ENCODE data around the gene SETD2. TPM values are rescaled to one million over a fixed set of nuclear protein-coding genes. Genes with fewer than 3 reads are reported as not detected.

The SETD2 gene
- total RNA-seq, 1 experiment from 2014 or later = 28.8 TPM

- intact Hi-C loops (cut with micrococcal nuclease; ENCODE audit: unreplicated experiment) = loop anchor here (10.0 kb wide), 1 partner anchor 73 kb away; no protein-coding TSS in a partner anchor
- Histone ChIP-seq H3K27ac (ENCODE audit: low read depth, low read length, poor library complexity, severe bottlenecking) (no peak overlapping the region), H3K4me3 (ENCODE audit: low read depth, low read length, poor library complexity, severe bottlenecking) (no peak overlapping the region), H3K27me3 (replicated peaks; ENCODE audit: insufficient read depth, low read depth, low read length, poor library complexity) (no peaks in the 10 kb centered on the region), H3K36me3 (ENCODE audit: insufficient read depth, low read length, poor library complexity, severe bottlenecking) (no peaks in the 10 kb centered on the region), H3K9me3 (ENCODE audit: low read depth, low read length, poor library complexity, severe bottlenecking) (no peaks in the 10 kb centered on the region), H3K4me1 (ENCODE audit: insufficient read depth, low read length, poor library complexity, severe bottlenecking) (no peaks in the 10 kb centered on the region)
- ChIA-PET POLR2A (ENCODE audit: low non-redundant PET) (no interaction called here), CTCF (no interaction called here)
- peak; percentile 67 for TF ChIP-seq CTCF (conservative IDR thresholded peaks at IDR 0.05; ENCODE audit: low read depth, low read length)
- TF ChIP-seq EZH2 (IDR thresholded peaks at IDR 0.05; ENCODE audit: borderline replicate concordance, low read depth, low read length, poor library complexity, severe bottlenecking) = no peak
- peak; percentile 29 for DNase-seq (ENCODE audit: low spot score)
- BruUV-seq (replicated peaks) = no TSS peak
Measured at GRCh38 chr3:46998121-46998851, 165.6 kb downstream of the SETD2 start.

GRCh38 chr3:46997453-46998091 lies 166.3 kb downstream of the SETD2 start:
- Histone ChIP-seq H3K4me3 (ENCODE audit: low read depth, low read length, poor library complexity, severe bottlenecking) (no peak overlapping the region), H3K27ac (ENCODE audit: low read depth, low read length, poor library complexity, severe bottlenecking) (no peak overlapping the region), H3K9me3 (ENCODE audit: low read depth, low read length, poor library complexity, severe bottlenecking) (no peaks in the 10 kb centered on the region), H3K36me3 (ENCODE audit: insufficient read depth, low read length, poor library complexity, severe bottlenecking) (no peaks in the 10 kb centered on the region), H3K27me3 (replicated peaks; ENCODE audit: insufficient read depth, low read depth, low read length, poor library complexity) (no peaks in the 10 kb centered on the region), H3K4me1 (ENCODE audit: insufficient read depth, low read length, poor library complexity, severe bottlenecking) (no peaks in the 10 kb centered on the region)
- DNase-seq (ENCODE audit: low spot score) = no peak
- TF ChIP-seq EZH2 (IDR thresholded peaks at IDR 0.05; ENCODE audit: borderline replicate concordance, low read depth, low read length, poor library complexity, severe bottlenecking) (no peak), CTCF (conservative IDR thresholded peaks at IDR 0.05; ENCODE audit: low read depth, low read length) (no peak)
- no TSS peak for BruUV-seq (replicated peaks)
- ChIA-PET POLR2A (ENCODE audit: low non-redundant PET) (no interaction called here), CTCF (no interaction called here)
- intact Hi-C loops (cut with micrococcal nuclease; ENCODE audit: unreplicated experiment) = loop anchor here (10.0 kb wide), 1 partner anchor 73 kb away; no protein-coding TSS in a partner anchor

- no peak overlapping the region for H3K4me3 ChIP-seq (ENCODE audit: low read depth, low read length, poor library complexity, severe bottlenecking)
- intact Hi-C loops (cut with micrococcal nuclease; ENCODE audit: unreplicated experiment) = loop anchor here (10.0 kb wide), 1 partner anchor 72 kb away; no protein-coding TSS in a partner anchor
- H3K27me3 ChIP-seq (replicated peaks; ENCODE audit: insufficient read depth, low read depth, low read length, poor library complexity) = no peaks in the 10 kb centered on the region
- DNase-seq (ENCODE audit: low spot score) = no peak
- no peaks in the 10 kb centered on the region for H3K9me3 ChIP-seq (ENCODE audit: low read depth, low read length, poor library complexity, severe bottlenecking)
- H3K4me1 ChIP-seq (ENCODE audit: insufficient read depth, low read length, poor library complexity, severe bottlenecking) = no peaks in the 10 kb centered on the region
- no peak for TF ChIP-seq CTCF (conservative IDR thresholded peaks at IDR 0.05; ENCODE audit: low read depth, low read length)
- no peak for TF ChIP-seq EZH2 (IDR thresholded peaks at IDR 0.05; ENCODE audit: borderline replicate concordance, low read depth, low read length, poor library complexity, severe bottlenecking)
- BruUV-seq (replicated peaks) = no TSS peak
- H3K27ac ChIP-seq (ENCODE audit: low read depth, low read length, poor library complexity, severe bottlenecking) = no peak overlapping the region
- CTCF ChIA-PET = no interaction called here
- no peaks in the 10 kb centered on the region for H3K36me3 ChIP-seq (ENCODE audit: insufficient read depth, low read length, poor library complexity, severe bottlenecking)
- POLR2A ChIA-PET (ENCODE audit: low non-redundant PET) = interaction anchor here (0.6 kb wide), 1 partner anchor 1665 kb away, joined by 3 read pairs; no protein-coding TSS in a partner anchor
Measured at GRCh38 chr3:46996689-46997452, 167.0 kb downstream of the SETD2 start.

Measured in A673 (cell line).